Spleen (tissue), 7 donors: ENCODE results near the gene ERBB3.

ENCODE experiments used
- CTCF ChIP-seq, 11 experiments: fragments of 200-600 bp in 7 of 11; fragments of 450-650 bp in 4 of 11; sonication (generic) in 4 of 11; IDR thresholded peaks in 8 of 11; conservative IDR thresholded peaks in 3 of 11; 1 replicate in 7 of 11; 2 replicates in 4 of 11; pipeline versions ENCODE4 v1.4.0 to v1.8.0; 2016 to 2021; ENCODE audit warnings: antibody characterized with exemption in 11 of 11, inconsistent platforms in 4 of 11, mild to moderate bottlenecking in 1 of 11
- POLR2A ChIP-seq, 3 donors: fragments of 450-650 bp; IDR thresholded peaks; one replicate each; pipeline ENCODE4 v1.5.1; 2017; ENCODE audit warnings: antibody characterized with exemption in 3 of 3, mild to moderate bottlenecking in 1 of 3
- donor health status: DM: no; HTN: no; CAD: no; lungs with moderate emphysema.
- donor health status: DM: no; HTN: no; CAD: no.
- donor health status: DM: no; HTN: no; CAD: no.

GRCh38 chr12:56053407-56053893 is 26.5 kb upstream of the ERBB3 start:
- no peak for TF ChIP-seq CTCF (IDR thresholded peaks at IDR 0.05 in 8 of 11, conservative IDR thresholded peaks at IDR 0.05 in 3 of 11)
- TF ChIP-seq POLR2A (IDR thresholded peaks at IDR 0.05), result no peak
